Measurements from ENCODE around the gene INPP4A.

The INPP4A gene

DNA sequence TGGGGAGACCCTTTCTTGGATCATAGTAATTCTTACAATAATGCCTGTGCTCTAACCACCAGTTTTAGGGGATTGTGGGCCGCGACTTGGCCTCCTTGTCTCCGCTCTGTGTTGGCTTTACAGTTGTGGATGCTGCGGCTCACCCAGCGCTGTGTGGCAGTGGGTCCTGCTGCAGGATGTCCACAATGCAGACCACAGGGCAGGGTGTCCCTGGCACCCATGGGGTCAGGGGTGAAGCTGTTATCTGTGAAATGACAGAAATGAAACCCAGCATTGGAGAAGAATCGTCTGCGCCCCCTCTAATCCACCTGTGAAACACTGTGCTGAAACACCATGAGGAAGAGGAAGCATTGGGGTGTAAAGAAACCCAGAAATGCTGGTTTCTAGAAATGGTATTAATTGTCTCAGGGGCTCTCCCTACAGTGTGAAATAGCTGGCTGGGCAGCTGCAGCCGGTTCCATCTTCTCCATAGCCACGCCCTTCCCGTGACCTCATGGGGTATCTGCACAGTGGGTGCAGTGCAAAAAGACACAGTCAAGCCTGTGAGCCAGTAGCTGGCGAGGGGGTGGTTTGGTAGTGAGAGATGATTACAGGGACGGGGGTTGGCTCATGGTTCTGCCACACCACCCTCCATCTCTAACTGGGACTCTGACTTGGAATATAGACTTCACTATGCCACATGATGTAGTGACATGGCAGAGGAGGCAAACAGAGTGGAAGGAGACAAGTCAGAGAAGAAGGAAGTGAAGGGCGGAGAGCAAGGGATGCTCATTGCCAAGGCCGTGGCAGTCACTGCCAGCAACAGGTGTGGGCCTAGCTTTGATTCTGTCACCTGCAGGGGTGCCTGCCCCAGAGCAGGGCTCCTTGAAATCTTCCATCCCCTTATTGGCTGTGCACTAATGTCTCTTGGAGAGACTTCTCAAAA is 16.2 kb downstream of the INPP4A start:
- TF ChIP-seq, protein P1, sequence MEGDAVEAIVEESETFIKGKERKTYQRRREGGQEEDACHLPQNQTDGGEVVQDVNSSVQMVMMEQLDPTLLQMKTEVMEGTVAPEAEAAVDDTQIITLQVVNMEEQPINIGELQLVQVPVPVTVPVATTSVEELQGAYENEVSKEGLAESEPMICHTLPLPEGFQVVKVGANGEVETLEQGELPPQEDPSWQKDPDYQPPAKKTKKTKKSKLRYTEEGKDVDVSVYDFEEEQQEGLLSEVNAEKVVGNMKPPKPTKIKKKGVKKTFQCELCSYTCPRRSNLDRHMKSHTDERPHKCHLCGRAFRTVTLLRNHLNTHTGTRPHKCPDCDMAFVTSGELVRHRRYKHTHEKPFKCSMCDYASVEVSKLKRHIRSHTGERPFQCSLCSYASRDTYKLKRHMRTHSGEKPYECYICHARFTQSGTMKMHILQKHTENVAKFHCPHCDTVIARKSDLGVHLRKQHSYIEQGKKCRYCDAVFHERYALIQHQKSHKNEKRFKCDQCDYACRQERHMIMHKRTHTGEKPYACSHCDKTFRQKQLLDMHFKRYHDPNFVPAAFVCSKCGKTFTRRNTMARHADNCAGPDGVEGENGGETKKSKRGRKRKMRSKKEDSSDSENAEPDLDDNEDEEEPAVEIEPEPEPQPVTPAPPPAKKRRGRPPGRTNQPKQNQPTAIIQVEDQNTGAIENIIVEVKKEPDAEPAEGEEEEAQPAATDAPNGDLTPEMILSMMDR (conservative IDR thresholded peaks at IDR 0.05; ENCODE audit: control insufficient read depth, insufficient read depth, low read depth, low read length), result no peak
- H3K4me3 ChIP-seq (ENCODE audit: control insufficient read depth, low read depth, low read length), result no peak overlapping the region
- DNase-seq (ENCODE audit: low read depth), result no peak

DNA sequence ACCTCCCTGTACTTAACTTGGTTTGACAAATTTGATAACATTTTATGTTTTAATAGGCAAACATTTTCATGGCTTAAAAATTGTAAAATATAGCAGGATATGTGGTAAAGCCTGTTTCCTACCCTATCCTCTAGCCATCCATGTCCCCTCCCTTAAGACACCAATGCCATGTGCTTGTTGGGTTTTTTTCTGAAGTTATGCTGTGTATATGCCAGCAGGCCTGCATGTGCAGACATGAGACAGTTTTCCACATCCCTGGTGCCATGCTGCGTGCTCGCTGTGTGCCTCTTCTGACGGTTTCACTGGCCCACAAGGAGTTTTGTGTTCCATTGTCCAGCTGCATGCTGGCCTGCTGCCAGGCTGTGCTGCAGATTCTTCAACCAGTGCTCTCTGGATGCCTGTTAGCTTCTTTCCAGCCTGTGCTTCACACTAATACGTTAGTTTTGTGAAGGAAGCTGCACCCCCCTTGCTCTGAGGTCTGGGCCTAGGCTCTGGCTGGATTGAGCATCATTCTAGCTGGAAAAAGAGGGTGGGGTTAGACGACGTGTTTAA is 16.9 kb downstream of the INPP4A start:
- TF ChIP-seq, protein P1 (conservative IDR thresholded peaks at IDR 0.05; ENCODE audit: control insufficient read depth, insufficient read depth, low read depth, low read length), result no peak
- DNase-seq (ENCODE audit: low read depth), result no peak

GRCh38 chr2:98463081-98463481 is 18.4 kb downstream of the INPP4A start:
- H3K4me3 ChIP-seq (ENCODE audit: control insufficient read depth, low read depth, low read length), result no peak overlapping the region

More for the DNA sequence above, 16.9 kb downstream of the INPP4A start:
- no peak overlapping the region for H3K4me3 ChIP-seq (ENCODE audit: control insufficient read depth, low read depth, low read length)

DNA sequence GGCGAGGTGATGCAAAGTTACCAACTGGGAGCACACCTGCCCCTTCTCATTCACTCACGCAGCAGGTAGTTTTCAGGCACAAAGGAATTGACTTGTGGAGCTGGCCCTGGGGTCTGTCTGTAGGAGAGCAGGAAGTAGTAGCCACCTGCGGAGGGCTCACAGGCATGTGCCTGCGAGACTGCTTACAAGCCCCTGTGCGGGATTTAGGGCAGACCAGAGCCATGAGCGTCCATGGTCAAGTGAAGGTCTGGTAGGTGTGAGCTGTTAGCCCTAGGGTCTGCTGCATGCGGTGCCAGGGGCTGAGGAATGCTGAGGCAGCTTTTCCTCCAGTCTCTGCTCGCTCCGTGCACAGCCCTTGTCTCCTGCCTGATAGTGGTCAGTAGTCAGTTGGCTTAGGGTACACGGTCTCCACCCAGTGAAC is 18.9 kb downstream of the INPP4A start:
- DNase-seq (ENCODE audit: low read depth), result no peak
- TF ChIP-seq, protein P1 (conservative IDR thresholded peaks at IDR 0.05; ENCODE audit: control insufficient read depth, insufficient read depth, low read depth, low read length), result no peak
- no peak overlapping the region for H3K4me3 ChIP-seq (ENCODE audit: control insufficient read depth, low read depth, low read length)

More at GRCh38 chr2:98463081-98463481, 18.4 kb downstream of the INPP4A start:
- TF ChIP-seq, protein P1 (conservative IDR thresholded peaks at IDR 0.05; ENCODE audit: control insufficient read depth, insufficient read depth, low read depth, low read length), result no peak
- no peak for DNase-seq (ENCODE audit: low read depth)

- no peak for DNase-seq (ENCODE audit: low read depth)
- H3K4me3 ChIP-seq (ENCODE audit: control insufficient read depth, low read depth, low read length), result no peak overlapping the region
- TF ChIP-seq, protein P1 (conservative IDR thresholded peaks at IDR 0.05; ENCODE audit: control insufficient read depth, insufficient read depth, low read depth, low read length), result no peak
Observed at GRCh38 chr2:98463988-98464771, 19.5 kb downstream of the INPP4A start.

GRCh38 chr2:98464772-98465310 is 20.2 kb downstream of the INPP4A start:
- DNase-seq (ENCODE audit: low read depth), result no peak
- no peak overlapping the region for H3K4me3 ChIP-seq (ENCODE audit: control insufficient read depth, low read depth, low read length)
- TF ChIP-seq, protein P1 (conservative IDR thresholded peaks at IDR 0.05; ENCODE audit: control insufficient read depth, insufficient read depth, low read depth, low read length), result no peak

Data from fibroblast of mammary gland (primary cell).